ENCODE results near the gene SLC29A4. TPM values are rescaled to one million over a fixed set of nuclear protein-coding genes. Genes with fewer than 3 reads are reported as not detected.

SLC29A4 gene
- total and polyA plus RNA-seq, 2 of the 4 experiments (the other 2 are of a cell fraction) = 2.3 to 7.6 TPM

GRCh38 chr7:5248201-5248885 lies 34.4 kb upstream of the SLC29A4 start:
- intact Hi-C loops (cut with micrococcal nuclease) = loop anchor here (10.0 kb wide), 1 partner anchor 116 kb away; no protein-coding TSS in a partner anchor
- WGBS, 2 experiments (ENCODE audit: extremely low coverage in 2 of 2, insufficient read length in 1 of 2) = 31% methylated on average over 15 of the region's 31 CpGs; no CpG with 5 or more reads in 1 of the 2 experiments
- POLR2A ChIA-PET (ENCODE audit: unreplicated experiment) = no interaction called here
- no peak for TF ChIP-seq BHLHE40 (IDR thresholded peaks at IDR 0.05; ENCODE audit: low read depth, low read length)
- TF ChIP-seq ELK1 (IDR thresholded peaks at IDR 0.05; ENCODE audit: borderline replicate concordance, low read depth, low read length) = no peak
- TF ChIP-seq CTCF (conservative IDR thresholded peaks at IDR 0.05; ENCODE audit: low read depth, low read length) = no peak
- TF ChIP-seq NFE2L2 (IDR thresholded peaks at IDR 0.05; ENCODE audit: low read depth, low read length) = no peak
- TF ChIP-seq RAD21 (IDR thresholded peaks at IDR 0.05; ENCODE audit: low read length) = no peak
- no peak for TF ChIP-seq RCOR1 (IDR thresholded peaks at IDR 0.05; ENCODE audit: insufficient replicate concordance, low read length)
- TF ChIP-seq FOS (IDR thresholded peaks at IDR 0.05; ENCODE audit: low read depth, low read length) = no peak
- no peak for TF ChIP-seq MAZ (IDR thresholded peaks at IDR 0.05; ENCODE audit: borderline replicate concordance, low read depth, low read length)
- TF ChIP-seq POLR2A (IDR thresholded peaks at IDR 0.05; ENCODE audit: low read depth, low read length) = no peak
- TF ChIP-seq MAFK (IDR thresholded peaks at IDR 0.05; ENCODE audit: low read depth, low read length) = no peak
- TF ChIP-seq RFX5 (IDR thresholded peaks at IDR 0.05; ENCODE audit: low read depth, low read length) = no peak
- no peak for TF ChIP-seq SMC3 (IDR thresholded peaks at IDR 0.05; ENCODE audit: low read depth, low read length)
- no peak for TF ChIP-seq CEBPB (IDR thresholded peaks at IDR 0.05; ENCODE audit: low read depth, low read length)
- no peak for TF ChIP-seq MXI1 (IDR thresholded peaks at IDR 0.05; ENCODE audit: borderline replicate concordance, low read depth, low read length)
- TF ChIP-seq USF2 (IDR thresholded peaks at IDR 0.05; ENCODE audit: low read depth, low read length) = no peak

More at GRCh38 chr7:5248201-5248885, 34.4 kb upstream of the SLC29A4 start:
- no peaks in the 10 kb centered on the region for H3K4me1 ChIP-seq (ENCODE audit: control insufficient read depth, insufficient read depth, low read length)
- no peak overlapping the region for H3K23ac ChIP-seq (ENCODE audit: low read depth, low read length)
- H2BK20ac ChIP-seq (ENCODE audit: low read depth, low read length) = no peak overlapping the region
- H3K4ac ChIP-seq (ENCODE audit: low read depth, low read length) = no peak overlapping the region
- H2AK9ac ChIP-seq (replicated peaks; ENCODE audit: low read depth, low read length, poor library complexity) = no peak overlapping the region
- no peak overlapping the region for H4K91ac ChIP-seq (ENCODE audit: insufficient read depth, low read depth, low read length)
- no peak overlapping the region for H3K27ac ChIP-seq (ENCODE audit: insufficient read depth, low read length)
- H3K4me3 ChIP-seq (ENCODE audit: insufficient read depth, low read depth, low read length) = no peak overlapping the region
- no peaks in the 10 kb centered on the region for H3K9me1 ChIP-seq (ENCODE audit: insufficient read depth, low read length)
- no peak overlapping the region for H2AK5ac ChIP-seq (ENCODE audit: low read depth, low read length)
- no peak overlapping the region for H2BK5ac ChIP-seq (ENCODE audit: low read depth, low read length, poor library complexity, severe bottlenecking)
- ATAC-seq (ENCODE audit: low read depth) (no peak; the same call in none of the 2 replicates), DNase-seq (peak; percentile 21)
- H2BK120ac ChIP-seq (ENCODE audit: low read depth, low read length) = no peak overlapping the region
- dilution Hi-C loops (cut with HindIII; ENCODE audit: low sequenced_read_pairs, unreplicated experiment) (no loop called here), in situ Hi-C loops (cut with MboI; ENCODE audit: low sequenced_read_pairs) (loop anchor here (10.0 to 25.0 kb wide), 2 partner anchors 206 to 439 kb away; no protein-coding TSS in a partner anchor)
- H3K36me3 ChIP-seq (ENCODE audit: control insufficient read depth, insufficient read depth, low read length) = no peaks in the 10 kb centered on the region
- H4K8ac ChIP-seq (ENCODE audit: low read depth in 2 of 2, low read length in 2 of 2) = no peak overlapping the region
- no peak overlapping the region for H2BK15ac ChIP-seq (ENCODE audit: low read depth, low read length)
- no peak overlapping the region for H3K9ac ChIP-seq (ENCODE audit: low read depth, low read length)
- no peak overlapping the region for H3K56ac ChIP-seq (ENCODE audit: extremely low read depth, insufficient read depth, low read length)
- no peaks in the 10 kb centered on the region for H3K9me3 ChIP-seq (ENCODE audit: control insufficient read depth, insufficient read depth, low read length)
- no peak overlapping the region for H3K14ac ChIP-seq (replicated peaks; ENCODE audit: low read depth, low read length)
- H3K4me2 ChIP-seq (ENCODE audit: low read depth, low read length) = no peak overlapping the region
- H3K18ac ChIP-seq (ENCODE audit: low read depth, low read length) = no peak overlapping the region
- peak overlapping the region; percentile 32 for H2AFZ ChIP-seq (replicated peaks; ENCODE audit: low read length, poor library complexity)
- no peaks in the 10 kb centered on the region for H4K20me1 ChIP-seq (ENCODE audit: insufficient read depth, low read length)
- H3K27me3 ChIP-seq (ENCODE audit: control insufficient read depth, insufficient read depth, low read length) = peaks cover 9% of the 10 kb centered on the region; the same call in 1 of the 2 replicates
- CTCF ChIA-PET = interaction anchor here (0.6 kb wide), 1 partner anchor 281 kb away, joined by 4 read pairs; no protein-coding TSS in a partner anchor
- H4K5ac ChIP-seq (ENCODE audit: low read depth, low read length) = no peak overlapping the region
- BruUV-seq (replicated peaks) = no TSS peak
- H3K79me1 ChIP-seq (ENCODE audit: low read depth in 1 of 2, low read length in 2 of 2) = no peaks in the 10 kb centered on the region
